Esophagus mucosa (tissue), 1 donor: ENCODE measurements around the gene APAF1. TPM values are rescaled to one million over a fixed set of nuclear protein-coding genes. Genes with fewer than 3 reads are reported as not detected.

Experiments
- ATAC-seq: fragments of 200-7000 bp; cut with Tn5 transposase; one replicate; pipeline ENCODE4 v1.9.1; 2020
- total RNA-seq: library from RNA; stranded (reverse); gene quantifications from one replicate; pipeline ENCODE4 v1.2.4, GENCODE V29; 2023
- donor health status: DM: yes; HTN: yes; CAD: no.

The APAF1 gene
- total RNA-seq, 1 donor from 2014 or later = 4.1 TPM

- no peak for ATAC-seq
These were observed 29.8 kb downstream of the APAF1 start for GRCh38 chr12:98674841-98675240.

- ATAC-seq = peak; percentile 28
These were observed 33.3 kb downstream of the APAF1 start for GRCh38 chr12:98678236-98678945.

- ATAC-seq = no peak
These were observed 34.0 kb downstream of the APAF1 start for GRCh38 chr12:98678946-98679610.

GRCh38 chr12:98679611-98680005, 34.5 kb downstream of the APAF1 start:
- ATAC-seq = no peak

GRCh38 chr12:98684199-98684598, 39.1 kb downstream of the APAF1 start:
- ATAC-seq = no peak

GRCh38 chr12:98686603-98687002, 41.5 kb downstream of the APAF1 start:
- no peak for ATAC-seq

GRCh38 chr12:98691351-98691750, 46.3 kb downstream of the APAF1 start:
- ATAC-seq = no peak

- no peak for ATAC-seq
These were observed 51.1 kb downstream of the APAF1 start for GRCh38 chr12:98696036-98696646.

- no peak for ATAC-seq
These were observed 52.1 kb downstream of the APAF1 start for GRCh38 chr12:98697209-98697608.

- ATAC-seq = peak; percentile 80
These were observed 53.7 kb downstream of the APAF1 start for GRCh38 chr12:98698603-98699463.

GRCh38 chr12:98699586-98699985, 54.5 kb downstream of the APAF1 start:
- ATAC-seq = no peak

GRCh38 chr12:98701166-98701565, 56.1 kb downstream of the APAF1 start:
- ATAC-seq = no peak

- no peak for ATAC-seq
These were observed 63.9 kb downstream of the APAF1 start for GRCh38 chr12:98709022-98709421.

- ATAC-seq = no peak
These were observed 69.3 kb downstream of the APAF1 start for GRCh38 chr12:98714426-98714825.

- no peak for ATAC-seq
These were observed 74.7 kb downstream of the APAF1 start for GRCh38 chr12:98719515-98720504.

GRCh38 chr12:98721204-98721702, 76.2 kb downstream of the APAF1 start:
- ATAC-seq = no peak

- no peak for ATAC-seq
These were observed 79.5 kb downstream of the APAF1 start for GRCh38 chr12:98724384-98725155.

- ATAC-seq = peak; percentile 51
These were observed 80.6 kb downstream of the APAF1 start for GRCh38 chr12:98725476-98726247.

GRCh38 chr12:98727196-98727595, 82.1 kb downstream of the APAF1 start:
- no peak for ATAC-seq

GRCh38 chr12:98730412-98730811, 85.3 kb downstream of the APAF1 start:
- ATAC-seq = no peak
